ENCODE measurements around the gene ADAM10. TPM values are rescaled to one million over a fixed set of nuclear protein-coding genes. Genes with fewer than 3 reads are reported as not detected.

Gene ADAM10
- total and polyA plus RNA-seq, 2 of the 4 experiments (the other 2 are of a cell fraction) = 110 to 185 TPM

DNA sequence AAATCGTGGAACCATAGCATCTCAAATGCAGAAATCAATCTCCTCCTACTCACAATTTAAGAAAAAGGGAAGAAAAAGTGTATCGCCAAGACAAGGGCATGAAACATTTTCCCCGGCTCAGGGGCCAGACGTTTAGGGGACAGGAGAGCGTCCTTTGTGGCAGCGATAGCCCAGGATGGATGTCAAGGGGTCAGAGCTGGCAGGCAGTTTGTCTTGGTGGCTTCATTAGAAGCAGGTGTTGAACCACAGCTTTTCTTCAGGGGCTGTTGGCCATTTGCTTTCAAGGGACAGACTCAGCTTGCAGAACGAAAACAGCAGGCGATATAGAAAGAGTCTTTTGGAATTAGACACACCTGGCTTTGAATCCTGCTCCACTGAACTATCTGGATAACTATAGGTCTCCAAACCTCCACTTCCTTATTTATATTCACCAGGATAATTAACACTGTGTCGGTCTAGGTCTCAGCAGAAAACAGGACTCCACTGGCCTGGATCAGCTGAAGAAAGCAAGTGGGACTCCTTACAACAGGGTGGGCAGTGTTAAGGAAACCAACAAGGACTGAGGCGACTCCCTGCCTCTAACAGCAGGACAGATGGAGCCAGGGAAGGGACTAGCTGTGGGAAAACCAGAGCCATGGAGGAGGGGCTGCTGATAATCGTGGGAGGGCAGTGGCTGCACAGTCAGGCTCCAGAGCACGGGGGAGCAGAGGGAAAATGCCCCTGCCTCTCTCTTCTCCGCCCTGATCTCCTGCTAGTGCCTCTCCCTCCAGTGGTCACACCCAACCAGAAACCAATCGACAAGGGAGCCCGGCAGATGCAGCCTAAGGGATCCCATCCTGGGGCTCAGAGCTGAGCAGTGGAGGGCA, 194.1 kb downstream of the ADAM10 start:
- H3K4me2 ChIP-seq (ENCODE audit: low read depth, low read length) = no peak overlapping the region
- no peak overlapping the region for H3K4me3 ChIP-seq (ENCODE audit: insufficient read depth, low read depth, low read length)
- no peak overlapping the region for H2AK9ac ChIP-seq (replicated peaks; ENCODE audit: low read depth, low read length, poor library complexity)
- H3K23ac ChIP-seq (ENCODE audit: low read depth, low read length) = no peak overlapping the region
- no peak overlapping the region for H2BK5ac ChIP-seq (ENCODE audit: low read depth, low read length, poor library complexity, severe bottlenecking)
- no peak overlapping the region for H3K18ac ChIP-seq (ENCODE audit: low read depth, low read length)
- H4K8ac ChIP-seq (ENCODE audit: low read depth in 2 of 2, low read length in 2 of 2) = no peak overlapping the region
- ChIA-PET POLR2A (ENCODE audit: unreplicated experiment) (no interaction called here), CTCF (interaction anchor here (0.9 kb wide), 1 partner anchor 286 kb away, joined by 3 read pairs; no protein-coding TSS in a partner anchor)
- peak overlapping the region; percentile 56; the same call in 1 of the 2 replicates for H2AK5ac ChIP-seq (ENCODE audit: low read depth, low read length)
- dilution Hi-C loops (cut with HindIII; ENCODE audit: low sequenced_read_pairs, unreplicated experiment) = no loop called here
- H3K9me1 ChIP-seq (ENCODE audit: insufficient read depth, low read length) = peaks cover 15% of the 10 kb centered on the region
- no peak overlapping the region for H2AFZ ChIP-seq (replicated peaks; ENCODE audit: low read length, poor library complexity)
- no peak overlapping the region for H3K14ac ChIP-seq (replicated peaks; ENCODE audit: low read depth, low read length)
- H3K27ac ChIP-seq (ENCODE audit: insufficient read depth, low read length) = no peak overlapping the region
- intact Hi-C loops (cut with micrococcal nuclease) = no loop called here
- no TSS peak for BruUV-seq (replicated peaks)
- ATAC-seq (ENCODE audit: low read depth) (no peak), DNase-seq (no peak)
- H3K79me1 ChIP-seq (ENCODE audit: low read depth in 1 of 2, low read length in 2 of 2) = no peaks in the 10 kb centered on the region
- peaks cover 6% of the 10 kb centered on the region; the same call in 1 of the 2 replicates for H3K27me3 ChIP-seq (ENCODE audit: control insufficient read depth, insufficient read depth, low read length)
- H3K36me3 ChIP-seq (ENCODE audit: control insufficient read depth, insufficient read depth, low read length) = no peaks in the 10 kb centered on the region
- no peak overlapping the region; the same call in 1 of the 2 replicates for H3K4ac ChIP-seq (ENCODE audit: low read depth, low read length)
- H2BK15ac ChIP-seq (ENCODE audit: low read depth, low read length) = no peak overlapping the region; the same call in 2 of the 3 replicates
- H2BK20ac ChIP-seq (ENCODE audit: low read depth, low read length) = no peak overlapping the region
- TF ChIP-seq, protein P1, sequence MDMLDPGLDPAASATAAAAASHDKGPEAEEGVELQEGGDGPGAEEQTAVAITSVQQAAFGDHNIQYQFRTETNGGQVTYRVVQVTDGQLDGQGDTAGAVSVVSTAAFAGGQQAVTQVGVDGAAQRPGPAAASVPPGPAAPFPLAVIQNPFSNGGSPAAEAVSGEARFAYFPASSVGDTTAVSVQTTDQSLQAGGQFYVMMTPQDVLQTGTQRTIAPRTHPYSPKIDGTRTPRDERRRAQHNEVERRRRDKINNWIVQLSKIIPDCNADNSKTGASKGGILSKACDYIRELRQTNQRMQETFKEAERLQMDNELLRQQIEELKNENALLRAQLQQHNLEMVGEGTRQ (IDR thresholded peaks at IDR 0.05; ENCODE audit: low read depth, low read length) = no peak
- TF ChIP-seq RCOR1 (IDR thresholded peaks at IDR 0.05; ENCODE audit: insufficient replicate concordance, low read length) (no peak), SMC3 (IDR thresholded peaks at IDR 0.05; ENCODE audit: low read depth, low read length) (no peak), NFE2L2 (IDR thresholded peaks at IDR 0.05; ENCODE audit: low read depth, low read length) (no peak), BHLHE40 (IDR thresholded peaks at IDR 0.05; ENCODE audit: low read depth, low read length) (no peak), MAZ (IDR thresholded peaks at IDR 0.05; ENCODE audit: borderline replicate concordance, low read depth, low read length) (no peak)
- TF ChIP-seq, protein P2, sequence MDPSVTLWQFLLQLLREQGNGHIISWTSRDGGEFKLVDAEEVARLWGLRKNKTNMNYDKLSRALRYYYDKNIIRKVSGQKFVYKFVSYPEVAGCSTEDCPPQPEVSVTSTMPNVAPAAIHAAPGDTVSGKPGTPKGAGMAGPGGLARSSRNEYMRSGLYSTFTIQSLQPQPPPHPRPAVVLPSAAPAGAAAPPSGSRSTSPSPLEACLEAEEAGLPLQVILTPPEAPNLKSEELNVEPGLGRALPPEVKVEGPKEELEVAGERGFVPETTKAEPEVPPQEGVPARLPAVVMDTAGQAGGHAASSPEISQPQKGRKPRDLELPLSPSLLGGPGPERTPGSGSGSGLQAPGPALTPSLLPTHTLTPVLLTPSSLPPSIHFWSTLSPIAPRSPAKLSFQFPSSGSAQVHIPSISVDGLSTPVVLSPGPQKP (IDR thresholded peaks at IDR 0.05; ENCODE audit: borderline replicate concordance, low read depth, low read length) = no peak
- TF ChIP-seq, protein P3, sequence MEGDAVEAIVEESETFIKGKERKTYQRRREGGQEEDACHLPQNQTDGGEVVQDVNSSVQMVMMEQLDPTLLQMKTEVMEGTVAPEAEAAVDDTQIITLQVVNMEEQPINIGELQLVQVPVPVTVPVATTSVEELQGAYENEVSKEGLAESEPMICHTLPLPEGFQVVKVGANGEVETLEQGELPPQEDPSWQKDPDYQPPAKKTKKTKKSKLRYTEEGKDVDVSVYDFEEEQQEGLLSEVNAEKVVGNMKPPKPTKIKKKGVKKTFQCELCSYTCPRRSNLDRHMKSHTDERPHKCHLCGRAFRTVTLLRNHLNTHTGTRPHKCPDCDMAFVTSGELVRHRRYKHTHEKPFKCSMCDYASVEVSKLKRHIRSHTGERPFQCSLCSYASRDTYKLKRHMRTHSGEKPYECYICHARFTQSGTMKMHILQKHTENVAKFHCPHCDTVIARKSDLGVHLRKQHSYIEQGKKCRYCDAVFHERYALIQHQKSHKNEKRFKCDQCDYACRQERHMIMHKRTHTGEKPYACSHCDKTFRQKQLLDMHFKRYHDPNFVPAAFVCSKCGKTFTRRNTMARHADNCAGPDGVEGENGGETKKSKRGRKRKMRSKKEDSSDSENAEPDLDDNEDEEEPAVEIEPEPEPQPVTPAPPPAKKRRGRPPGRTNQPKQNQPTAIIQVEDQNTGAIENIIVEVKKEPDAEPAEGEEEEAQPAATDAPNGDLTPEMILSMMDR (conservative IDR thresholded peaks at IDR 0.05; ENCODE audit: low read depth, low read length) = no peak
- no peaks in the 10 kb centered on the region; the same call in 1 of the 2 replicates for H3K9me3 ChIP-seq (ENCODE audit: control insufficient read depth, insufficient read depth, low read length)
- peaks cover 15% of the 10 kb centered on the region for H3K4me1 ChIP-seq (ENCODE audit: control insufficient read depth, insufficient read depth, low read length)
- no peak overlapping the region for H3K9ac ChIP-seq (ENCODE audit: low read depth, low read length)
- WGBS, 2 experiments (ENCODE audit: extremely low coverage in 2 of 2, insufficient read length in 1 of 2) = 40% methylated on average over 1 of the region's 15 CpGs; no CpG with 5 or more reads in 1 of the 2 experiments
- H4K91ac ChIP-seq (ENCODE audit: insufficient read depth, low read depth, low read length) = no peak overlapping the region
- no peak overlapping the region for H3K56ac ChIP-seq (ENCODE audit: extremely low read depth, insufficient read depth, low read length)
- H4K5ac ChIP-seq (ENCODE audit: low read depth, low read length) = no peak overlapping the region
- in situ Hi-C loops (cut with MboI; ENCODE audit: low sequenced_read_pairs) = no loop called here
- no peak overlapping the region for H2BK120ac ChIP-seq (ENCODE audit: low read depth, low read length)
- no peaks in the 10 kb centered on the region for H4K20me1 ChIP-seq (ENCODE audit: insufficient read depth, low read length)
